RWPE2 (cell line): Measurements from ENCODE around the gene CLIC3.
A peak's percentile ranks its signal among the peaks of the same experiment; 100 is the strongest.

Experiments
- ATAC-seq: fragments of 200-7000 bp; cut with Tn5 transposase; 3 replicates; pipeline ENCODE4 v1.9.1; 2021; ENCODE audit warnings: low read depth
- DNase-seq: peaks from one replicate; pipeline ENCODE4 v3.0.0-alpha.2; 2020; ENCODE audit warnings: low spot score
- H3K27ac ChIP-seq: fragments of 450-650 bp; 2 replicates; pipeline ENCODE4 v1.5.1; 2017; ENCODE audit warnings: mild to moderate bottlenecking; ENCODE audit not compliant: poor library complexity, severe bottlenecking
- H3K27me3 ChIP-seq: fragments of 250-450 bp; sonication (Bioruptor Pico); 2 replicates; pipeline ENCODE4 v1.5.1; 2021; ENCODE audit warnings: mild to moderate bottlenecking, moderate library complexity; ENCODE audit not compliant: insufficient read depth, poor library complexity, severe bottlenecking
- H3K36me3 ChIP-seq: fragments of 250-450 bp; sonication (Bioruptor Pico); 2 replicates; pipeline ENCODE4 v1.5.1; 2020; ENCODE audit warnings: low read depth, mild to moderate bottlenecking, moderate library complexity
- H3K4me1 ChIP-seq: fragments of 250-450 bp; sonication (Bioruptor Pico); 2 replicates; pipeline ENCODE4 v1.5.1; 2021; ENCODE audit warnings: mild to moderate bottlenecking, moderate library complexity; ENCODE audit not compliant: insufficient read depth, poor library complexity, severe bottlenecking
- H3K4me3 ChIP-seq: fragments of 250-450 bp; sonication (Bioruptor Pico); 2 replicates; pipeline ENCODE4 v1.5.1; 2021; ENCODE audit warnings: mild to moderate bottlenecking, moderate library complexity; ENCODE audit not compliant: severe bottlenecking
- H3K9me3 ChIP-seq: fragments of 250-450 bp; sonication (Bioruptor Pico); 2 replicates; pipeline ENCODE4 v1.5.1; 2021; ENCODE audit warnings: mild to moderate bottlenecking, moderate library complexity; ENCODE audit not compliant: severe bottlenecking
- TF ChIP-seq, protein P1 (sequence below): fragments of 450-650 bp; IDR thresholded peaks from one replicate; pipeline ENCODE4 v1.5.1; 2017; ENCODE audit warnings: mild to moderate bottlenecking, moderate library complexity; ENCODE audit not compliant: poor library complexity, severe bottlenecking

CLIC3 gene

GRCh38 chr9:137038916-137039315 lies 42.5 kb upstream of the CLIC3 start:
- no peak for DNase-seq
- Histone ChIP-seq H3K9me3 (no peaks in the 10 kb centered on the region), H3K4me1 (peaks cover 4% of the 10 kb centered on the region), H3K4me3 (no peak overlapping the region), H3K27me3 (no peaks in the 10 kb centered on the region), H3K36me3 (peaks cover 9% of the 10 kb centered on the region), H3K27ac (no peak overlapping the region)
- TF ChIP-seq, protein P1, sequence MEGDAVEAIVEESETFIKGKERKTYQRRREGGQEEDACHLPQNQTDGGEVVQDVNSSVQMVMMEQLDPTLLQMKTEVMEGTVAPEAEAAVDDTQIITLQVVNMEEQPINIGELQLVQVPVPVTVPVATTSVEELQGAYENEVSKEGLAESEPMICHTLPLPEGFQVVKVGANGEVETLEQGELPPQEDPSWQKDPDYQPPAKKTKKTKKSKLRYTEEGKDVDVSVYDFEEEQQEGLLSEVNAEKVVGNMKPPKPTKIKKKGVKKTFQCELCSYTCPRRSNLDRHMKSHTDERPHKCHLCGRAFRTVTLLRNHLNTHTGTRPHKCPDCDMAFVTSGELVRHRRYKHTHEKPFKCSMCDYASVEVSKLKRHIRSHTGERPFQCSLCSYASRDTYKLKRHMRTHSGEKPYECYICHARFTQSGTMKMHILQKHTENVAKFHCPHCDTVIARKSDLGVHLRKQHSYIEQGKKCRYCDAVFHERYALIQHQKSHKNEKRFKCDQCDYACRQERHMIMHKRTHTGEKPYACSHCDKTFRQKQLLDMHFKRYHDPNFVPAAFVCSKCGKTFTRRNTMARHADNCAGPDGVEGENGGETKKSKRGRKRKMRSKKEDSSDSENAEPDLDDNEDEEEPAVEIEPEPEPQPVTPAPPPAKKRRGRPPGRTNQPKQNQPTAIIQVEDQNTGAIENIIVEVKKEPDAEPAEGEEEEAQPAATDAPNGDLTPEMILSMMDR = no peak
- ATAC-seq = no peak

DNA sequence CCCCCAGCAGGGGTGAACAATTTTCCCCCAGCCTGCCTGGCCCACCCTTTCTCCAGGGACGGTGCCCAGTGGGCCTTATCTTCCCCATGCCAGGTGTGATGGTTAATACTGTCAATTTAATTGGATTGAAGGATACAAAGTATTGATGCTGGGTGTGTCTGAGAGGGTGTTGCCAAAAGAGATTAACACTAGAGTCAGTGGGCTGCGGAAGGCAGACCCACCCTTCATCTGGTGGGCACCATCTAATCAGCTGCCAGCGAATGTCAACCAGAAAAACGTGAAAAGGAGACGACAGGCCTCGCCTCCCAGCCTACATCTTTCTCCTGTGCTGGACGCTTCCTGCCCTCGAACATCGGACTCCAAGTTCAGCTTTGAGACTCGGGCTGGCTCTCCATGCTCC lies 41.1 kb upstream of the CLIC3 start:
- H3K4me3 ChIP-seq = no peak overlapping the region
- H3K4me1 ChIP-seq = peaks cover 4% of the 10 kb centered on the region
- ATAC-seq (no peak), DNase-seq (no peak)
- TF ChIP-seq, protein P1 = no peak
- no peaks in the 10 kb centered on the region for H3K9me3 ChIP-seq
- peaks cover 9% of the 10 kb centered on the region for H3K36me3 ChIP-seq
- H3K27ac ChIP-seq = no peak overlapping the region
- H3K27me3 ChIP-seq = no peaks in the 10 kb centered on the region

DNA sequence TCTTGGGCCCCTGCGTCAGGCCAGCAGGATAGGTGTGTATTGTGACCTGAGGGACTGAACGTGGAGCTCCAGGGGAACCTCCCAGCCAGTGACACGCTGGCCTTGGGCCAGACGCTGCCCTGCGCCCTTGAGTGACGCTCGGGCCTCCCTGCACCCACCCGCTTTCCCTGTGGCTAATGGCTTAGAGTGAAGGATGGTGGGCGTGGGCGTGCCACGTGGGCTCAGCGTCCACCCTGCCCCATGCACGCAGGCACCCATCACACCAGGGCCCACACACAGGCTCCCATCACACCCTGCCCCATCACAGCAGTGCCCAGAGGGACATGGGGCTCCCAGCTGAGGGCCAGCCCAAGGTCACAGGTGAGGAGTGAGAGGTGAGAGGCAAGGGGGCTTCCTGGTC lies 40.7 kb upstream of the CLIC3 start:
- no peaks in the 10 kb centered on the region for H3K27me3 ChIP-seq
- DNase-seq (no peak), ATAC-seq (no peak)
- peaks cover 9% of the 10 kb centered on the region for H3K36me3 ChIP-seq
- no peak overlapping the region for H3K4me3 ChIP-seq
- H3K4me1 ChIP-seq = peaks cover 4% of the 10 kb centered on the region
- TF ChIP-seq, protein P1 = no peak
- H3K27ac ChIP-seq = no peak overlapping the region
- no peaks in the 10 kb centered on the region for H3K9me3 ChIP-seq

GRCh38 chr9:137035937-137036336 lies 39.6 kb upstream of the CLIC3 start:
- H3K4me3 ChIP-seq = no peak overlapping the region
- ATAC-seq (no peak), DNase-seq (no peak)
- TF ChIP-seq, protein P1 = no peak
- H3K9me3 ChIP-seq = no peaks in the 10 kb centered on the region
- H3K36me3 ChIP-seq = peaks cover 9% of the 10 kb centered on the region
- H3K4me1 ChIP-seq = peaks cover 4% of the 10 kb centered on the region
- H3K27ac ChIP-seq = no peak overlapping the region
- no peaks in the 10 kb centered on the region for H3K27me3 ChIP-seq

GRCh38 chr9:137035507-137035834 lies 39.1 kb upstream of the CLIC3 start:
- TF ChIP-seq, protein P1 = peak; percentile 69
- Histone ChIP-seq H3K36me3 (peaks cover 9% of the 10 kb centered on the region), H3K27me3 (no peaks in the 10 kb centered on the region), H3K4me3 (no peak overlapping the region), H3K9me3 (no peaks in the 10 kb centered on the region), H3K27ac (no peak overlapping the region), H3K4me1 (peaks cover 4% of the 10 kb centered on the region)
- peak; percentile 20 for ATAC-seq
- no peak for DNase-seq
